HCT116 (cell line): ENCODE results near the gene GAK.

ENCODE experiments used
- CTCF ChIP-seq, 3 experiments: fragments of 200-600 bp in 1 of 3; sonication (generic) in 1 of 3; IDR thresholded peaks in 2 of 3; conservative IDR thresholded peaks in 1 of 3; 2 replicates each; pipeline ENCODE4 v1.5.1; 2012 to 2017; ENCODE audit warnings: low read depth in 2 of 3, low read length in 2 of 3, antibody characterized with exemption in 1 of 3, borderline replicate concordance in 1 of 3, control low read depth in 1 of 3, mild to moderate bottlenecking in 1 of 3, mixed read lengths in 1 of 3, mixed run types in 1 of 3, moderate library complexity in 1 of 3; ENCODE audit not compliant: insufficient read depth in 1 of 3
- JUND ChIP-seq: IDR thresholded peaks from 2 replicates; pipeline ENCODE4 v1.6.1; 2012

- TF ChIP-seq CTCF (IDR thresholded peaks at IDR 0.05 in 2 of 3, conservative IDR thresholded peaks at IDR 0.05 in 1 of 3; ENCODE audit: borderline replicate concordance in 1 of 3, insufficient read depth in 1 of 3, low read depth in 2 of 3, low read length in 2 of 3) (no peak), JUND (no peak)
These were observed 47.9 kb downstream of the GAK start for GRCh38 chr4:884259-884658.
